DOHH2 (cell line): ENCODE measurements around the gene CDC42SE2.
"Not testable (repeated sequence)": the region's sequence is repeated elsewhere in the genome, so short reads cannot be mapped to it uniquely, and the experiment has no call there.

Source experiments
- H3F3A ChIP-seq: fragments of 200-600 bp; sonication (generic), shearing (Covaris generic); 2 replicates; pipeline ENCODE4 v1.6.0; 2016; ENCODE audit warnings: antibody characterized with exemption, mild to moderate bottlenecking; ENCODE audit not compliant: control insufficient read depth, insufficient read depth
- H3K27ac ChIP-seq: fragments of 200-600 bp; sonication (generic); 2 replicates; pipeline ENCODE4 v1.5.1; 2014; ENCODE audit warnings: low read depth, mild to moderate bottlenecking, low read length, moderate library complexity
- H3K27me3 ChIP-seq: fragments of 200-600 bp; sonication (generic); 2 replicates; pipeline ENCODE4 v1.6.1; 2014; ENCODE audit warnings: mild to moderate bottlenecking, low read length, mixed read lengths; ENCODE audit not compliant: control insufficient read depth
- H3K36me3 ChIP-seq: fragments of 200-600 bp; sonication (generic); 2 replicates; pipeline ENCODE4 v1.6.1; 2014; ENCODE audit warnings: mild to moderate bottlenecking, low read length, moderate library complexity, mixed read lengths; ENCODE audit not compliant: control insufficient read depth
- H3K4me1 ChIP-seq: fragments of 200-600 bp; sonication (generic); 2 replicates; pipeline ENCODE4 v1.6.1; 2014; ENCODE audit warnings: mild to moderate bottlenecking, low read length, mixed read lengths; ENCODE audit not compliant: control insufficient read depth
- H3K4me2 ChIP-seq: fragments of 200-600 bp; sonication (generic); 2 replicates; pipeline ENCODE4 v1.6.0; 2014; ENCODE audit warnings: mild to moderate bottlenecking, low read length, moderate library complexity
- H3K4me3 ChIP-seq: fragments of 200-600 bp; sonication (generic); 2 replicates; pipeline ENCODE4 v1.5.1; 2014; ENCODE audit warnings: mild to moderate bottlenecking, low read length, mixed read lengths
- H3K79me2 ChIP-seq: fragments of 200-600 bp; sonication (generic); 2 replicates; pipeline ENCODE4 v1.6.1; 2014; ENCODE audit warnings: mild to moderate bottlenecking, low read length, mixed read lengths; ENCODE audit not compliant: control insufficient read depth
- H3K9me2 ChIP-seq: fragments of 200-600 bp; sonication (generic); replicated peaks from 2 replicates; pipeline ENCODE4 v1.6.1; 2014; ENCODE audit warnings: mild to moderate bottlenecking, low read length, mixed read lengths; ENCODE audit not compliant: control insufficient read depth
- H3K9me3 ChIP-seq: fragments of 200-600 bp; sonication (generic); 2 replicates; pipeline ENCODE4 v1.6.1; 2014; ENCODE audit warnings: antibody characterized with exemption, low read length, mixed read lengths; ENCODE audit not compliant: control insufficient read depth, insufficient read depth
- H4K20me1 ChIP-seq: fragments of 200-600 bp; sonication (generic); 2 replicates; pipeline ENCODE4 v1.6.0; 2014; ENCODE audit warnings: low read depth, mild to moderate bottlenecking, antibody characterized with exemption, low read length, moderate library complexity; ENCODE audit not compliant: control insufficient read depth, insufficient read depth
- EZH2phosphoT487 ChIP-seq: fragments of 200-600 bp; sonication (generic); IDR thresholded peaks from 2 replicates; pipeline ENCODE4 v1.6.1; 2017; ENCODE audit warnings: borderline replicate concordance, mild to moderate bottlenecking, antibody characterized with exemption, low read length, moderate library complexity, mixed read lengths
- TF ChIP-seq, protein P1 (sequence below): fragments of 200-600 bp; sonication (generic); IDR thresholded peaks from one replicate; pipeline ENCODE4 v1.5.1; 2014; ENCODE audit warnings: antibody characterized with exemption, mild to moderate bottlenecking, low read depth, low read length; ENCODE audit not compliant: poor library complexity, severe bottlenecking

The CDC42SE2 gene

DNA sequence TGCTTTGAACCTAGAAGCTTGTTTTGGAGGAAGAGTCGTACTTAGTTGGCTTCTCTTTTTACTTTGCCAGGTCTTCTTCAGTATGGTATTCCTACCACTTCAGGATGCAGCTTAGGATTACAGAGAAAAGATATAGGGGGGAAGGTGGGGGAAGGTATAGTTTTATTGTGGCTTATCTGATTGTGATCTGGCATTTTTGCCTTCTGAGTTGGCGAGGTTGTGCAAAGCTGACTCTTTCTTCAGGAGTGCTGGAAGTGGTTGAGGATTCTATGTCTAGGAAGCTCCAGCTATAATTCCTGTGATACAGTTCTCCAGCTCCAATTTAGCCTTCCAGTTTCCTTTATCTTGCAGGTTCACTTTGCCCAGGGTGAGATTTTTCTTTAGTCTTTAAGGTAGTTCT lies 7.0 kb downstream of the CDC42SE2 start:
- Histone ChIP-seq H3K27me3 (no peaks in the 10 kb centered on the region), H3K4me2 (peak overlapping the region; percentile 39), H3K4me1 (peaks cover 68% of the 10 kb centered on the region), H3K36me3 (peaks cover 4% of the 10 kb centered on the region), H3K4me3 (no peak overlapping the region), H3K9me2 (no peaks in the 10 kb centered on the region), H3K9me3 (no peaks in the 10 kb centered on the region), H3F3A (peaks cover 8% of the 10 kb centered on the region), H3K79me2 (peaks cover 98% of the 10 kb centered on the region), H4K20me1 (peaks cover 6% of the 10 kb centered on the region; the same call in 1 of the 2 replicates), H3K27ac (no peak overlapping the region)
- no peak for TF ChIP-seq EZH2phosphoT487
- TF ChIP-seq, protein P1, sequence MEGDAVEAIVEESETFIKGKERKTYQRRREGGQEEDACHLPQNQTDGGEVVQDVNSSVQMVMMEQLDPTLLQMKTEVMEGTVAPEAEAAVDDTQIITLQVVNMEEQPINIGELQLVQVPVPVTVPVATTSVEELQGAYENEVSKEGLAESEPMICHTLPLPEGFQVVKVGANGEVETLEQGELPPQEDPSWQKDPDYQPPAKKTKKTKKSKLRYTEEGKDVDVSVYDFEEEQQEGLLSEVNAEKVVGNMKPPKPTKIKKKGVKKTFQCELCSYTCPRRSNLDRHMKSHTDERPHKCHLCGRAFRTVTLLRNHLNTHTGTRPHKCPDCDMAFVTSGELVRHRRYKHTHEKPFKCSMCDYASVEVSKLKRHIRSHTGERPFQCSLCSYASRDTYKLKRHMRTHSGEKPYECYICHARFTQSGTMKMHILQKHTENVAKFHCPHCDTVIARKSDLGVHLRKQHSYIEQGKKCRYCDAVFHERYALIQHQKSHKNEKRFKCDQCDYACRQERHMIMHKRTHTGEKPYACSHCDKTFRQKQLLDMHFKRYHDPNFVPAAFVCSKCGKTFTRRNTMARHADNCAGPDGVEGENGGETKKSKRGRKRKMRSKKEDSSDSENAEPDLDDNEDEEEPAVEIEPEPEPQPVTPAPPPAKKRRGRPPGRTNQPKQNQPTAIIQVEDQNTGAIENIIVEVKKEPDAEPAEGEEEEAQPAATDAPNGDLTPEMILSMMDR, result no peak

DNA sequence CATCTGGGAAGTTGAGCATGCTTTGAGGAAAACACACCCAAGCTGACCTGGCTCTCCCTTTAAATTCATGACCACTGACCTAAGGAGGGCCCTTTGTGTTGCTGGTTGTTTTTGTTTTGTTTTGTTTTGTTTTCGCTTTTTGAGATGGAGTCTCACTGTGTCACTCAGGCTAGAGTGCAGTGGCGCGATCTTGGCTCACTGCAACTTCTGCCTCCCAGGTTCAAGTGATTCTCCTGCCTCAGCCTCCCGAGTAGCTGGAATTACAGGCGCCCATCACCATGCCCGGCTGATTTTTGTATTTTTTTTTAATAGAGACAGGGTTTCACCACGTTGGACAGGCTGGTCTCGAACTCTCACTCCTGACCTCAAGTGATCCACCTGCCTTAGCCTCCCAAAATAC lies 8.0 kb downstream of the CDC42SE2 start:
- H3K9me3 ChIP-seq, H3K4me3 ChIP-seq, H3K27ac ChIP-seq, H3F3A ChIP-seq, H3K27me3 ChIP-seq, H3K9me2 ChIP-seq, H4K20me1 ChIP-seq, H3K36me3 ChIP-seq: not testable (repeated sequence)
- peaks cover 98% of the 10 kb centered on the region for H3K79me2 ChIP-seq
- peak overlapping the region; percentile 39 for H3K4me2 ChIP-seq
- peaks cover 67% of the 10 kb centered on the region for H3K4me1 ChIP-seq

DNA sequence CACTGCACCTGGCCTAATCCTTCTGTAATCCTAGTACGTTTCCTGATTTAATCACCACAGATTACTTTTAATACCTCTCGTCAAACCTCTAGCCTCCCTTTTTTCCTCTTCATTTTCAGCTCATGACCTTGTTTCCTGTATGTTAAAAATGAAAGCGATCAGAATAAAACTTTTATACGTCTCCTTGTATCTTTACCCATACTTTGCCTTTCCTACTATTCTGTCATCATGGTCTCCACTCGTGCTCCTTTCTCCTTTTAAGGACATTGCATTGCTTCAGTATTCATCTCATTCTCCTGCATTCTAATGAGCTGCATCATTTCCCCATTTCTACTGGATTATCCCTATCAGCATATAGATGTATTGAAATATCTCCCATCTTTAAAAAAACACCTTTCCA lies 8.5 kb downstream of the CDC42SE2 start:
- peaks cover 4% of the 10 kb centered on the region for H3K36me3 ChIP-seq
- TF ChIP-seq EZH2phosphoT487, result no peak
- TF ChIP-seq, protein P1, result no peak
- H3K4me1 ChIP-seq, result peaks cover 65% of the 10 kb centered on the region
- peaks cover 6% of the 10 kb centered on the region; the same call in 1 of the 2 replicates for H4K20me1 ChIP-seq
- H3K4me2 ChIP-seq, result peak overlapping the region; percentile 39
- H3K4me3 ChIP-seq, result no peak overlapping the region; the same call in 1 of the 2 replicates
- no peak overlapping the region for H3K27ac ChIP-seq
- H3K79me2 ChIP-seq, result peaks cover 98% of the 10 kb centered on the region
- H3K9me2 ChIP-seq, result no peaks in the 10 kb centered on the region
- no peaks in the 10 kb centered on the region for H3K27me3 ChIP-seq
- H3K9me3 ChIP-seq, result no peaks in the 10 kb centered on the region
- peaks cover 12% of the 10 kb centered on the region for H3F3A ChIP-seq

DNA sequence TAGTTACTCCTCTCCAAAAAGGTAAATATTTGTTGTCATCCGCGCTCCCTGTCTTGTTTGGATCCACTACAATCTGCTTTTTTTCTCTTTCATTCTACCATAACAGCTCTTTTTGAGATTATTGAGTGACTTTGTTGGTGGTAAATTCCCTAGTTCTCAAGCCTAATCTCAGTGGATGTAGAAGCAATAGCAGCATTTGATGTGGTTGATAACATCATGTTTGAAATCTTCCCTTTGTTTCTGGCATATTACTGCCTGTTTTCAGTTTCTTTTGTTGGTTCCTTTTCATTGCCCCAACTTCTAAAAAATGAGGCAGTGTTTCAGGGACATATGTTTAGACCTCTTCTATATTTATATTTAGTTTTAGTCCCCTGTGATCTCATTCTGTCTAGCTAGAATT lies 8.9 kb downstream of the CDC42SE2 start:
- Histone ChIP-seq H3K9me3 (no peaks in the 10 kb centered on the region), H3K9me2 (no peaks in the 10 kb centered on the region), H3K36me3 (peaks cover 4% of the 10 kb centered on the region), H3K4me3 (no peak overlapping the region), H4K20me1 (peaks cover 6% of the 10 kb centered on the region; the same call in 1 of the 2 replicates), H3K27ac (no peak overlapping the region), H3K79me2 (peaks cover 98% of the 10 kb centered on the region), H3K4me2 (peak overlapping the region; percentile 39), H3F3A (peaks cover 15% of the 10 kb centered on the region), H3K4me1 (peaks cover 64% of the 10 kb centered on the region), H3K27me3 (no peaks in the 10 kb centered on the region)
- TF ChIP-seq, protein P1, result no peak
- no peak for TF ChIP-seq EZH2phosphoT487
